Cardiac atrium fibroblast (primary cell): Measurements from ENCODE around the gene FAM168A. TPM values are rescaled to one million over a fixed set of nuclear protein-coding genes. Genes with fewer than 3 reads are reported as not detected.

Experiments used
- total RNA-seq: library from RNA; depleted of rRNA; stranded (reverse); fragments of >200 nt; gene quantifications from 2 replicates; pipeline ENCODE4 v1.2.3, GENCODE V29; 2015

FAM168A gene
- total RNA-seq, result 21.3 and 25.1 TPM in 2 replicates

GRCh38 chr11:73597956-73598718 is at the start of gene FAM168A:
TSS of gene FAM168A (minus strand) at chr11:73598112. CDS start at chr11:73468474, 129,638 bp downstream.

DNA sequence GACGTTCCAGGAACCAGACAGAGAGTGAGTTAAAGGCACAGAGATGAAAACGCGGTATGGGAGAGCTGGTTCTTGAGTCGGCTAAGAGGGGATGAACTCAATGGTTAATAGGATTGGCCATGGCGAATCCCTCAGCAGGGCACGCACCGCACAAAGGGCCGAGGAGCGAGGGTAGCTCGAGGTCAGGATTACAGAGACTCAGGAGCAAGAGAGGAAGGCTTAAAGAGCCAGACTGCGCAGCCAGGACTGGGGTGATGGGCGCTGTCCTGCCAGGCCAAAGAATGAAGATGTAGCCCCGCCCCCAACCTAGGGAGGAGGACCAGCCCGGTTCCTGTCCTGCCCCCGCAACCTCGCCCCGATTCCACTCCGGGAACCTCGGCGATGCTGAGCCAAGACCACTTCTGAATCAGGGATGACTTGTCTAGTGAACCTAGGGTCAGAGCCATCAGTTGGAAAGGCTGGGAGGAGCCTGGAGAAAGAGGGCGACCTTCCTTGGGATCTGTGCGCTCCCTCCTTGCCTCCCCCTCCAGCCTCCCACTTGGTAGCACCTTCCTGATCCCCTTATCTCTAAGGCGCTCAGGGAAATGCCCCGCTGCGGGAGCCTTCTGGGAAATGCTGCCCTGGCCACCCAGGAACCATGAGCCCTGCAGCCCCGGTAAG is 48.2 kb upstream of the FAM168A start, which contains the start of gene PLEKHB1:
TSS of gene PLEKHB1 (plus strand) at position 610 of the 660 bp plus-strand sequence. CDS start at position 638, 28 bp downstream.

DNA sequence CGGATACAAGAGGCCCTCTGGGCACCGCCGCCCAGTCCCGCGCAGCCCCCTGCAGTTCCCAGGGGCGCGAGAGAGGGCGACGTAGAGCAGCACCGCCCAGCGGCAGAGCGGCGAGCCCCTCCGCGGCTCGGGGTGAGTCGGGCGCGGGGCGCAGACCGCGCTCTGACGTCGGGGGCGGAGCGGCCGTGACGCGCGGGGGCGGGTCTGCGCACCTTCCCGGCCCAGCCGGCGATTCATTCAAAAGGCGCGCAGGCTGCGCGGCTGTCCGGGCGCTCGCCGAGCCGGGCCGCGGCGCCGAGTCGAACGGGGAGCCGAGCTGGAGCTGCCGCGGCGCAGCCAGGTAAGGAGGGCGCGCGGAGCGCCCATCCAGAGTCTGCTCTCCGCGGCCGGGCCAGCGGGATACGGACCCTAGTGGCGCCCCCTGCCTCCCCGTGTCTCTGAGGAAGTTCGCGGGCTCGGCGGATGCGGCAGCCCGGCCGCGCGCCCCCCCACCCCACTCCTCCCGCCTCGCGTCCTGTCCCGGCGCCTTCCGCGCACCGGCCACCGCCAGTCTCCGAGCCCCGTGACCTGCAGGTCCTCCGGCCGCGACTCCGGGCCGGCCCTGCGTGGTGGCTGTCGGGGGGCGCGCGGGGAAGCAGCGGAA is 221.6 kb downstream of the FAM168A start, which contains the start of gene RELT:
TSS of gene RELT (plus strand) at position 240 of the 643 bp plus-strand sequence. CDS start 12,738 bp downstream, outside the sequence.

Other genes with a start within 250 kb of the FAM168A start
- gene RELT, start 221.7 kb downstream of the FAM168A start, total RNA-seq, result 5.3 and 5.4 TPM in 2 replicates
- gene PLEKHB1, start 48.5 kb upstream of the FAM168A start, total RNA-seq, result 0.81 TPM in 1 of 2 replicates, not detected in the other
- 124 and 129 TPM in 2 replicates for gene RAB6A, start 163.0 kb upstream of the FAM168A start, total RNA-seq
- 17.2 and 17.9 TPM in 2 replicates for gene MRPL48, start 189.8 kb upstream of the FAM168A start, total RNA-seq